ENCODE data around the gene CCDC13. TPM values are rescaled to one million over a fixed set of nuclear protein-coding genes. Genes with fewer than 3 reads are reported as not detected.

Gene CCDC13
- total RNA-seq, 2 experiments from 2014 or later = 0.63 to 0.83 TPM

- Mint-ChIP-seq H3K27me3 (peaks cover 21% of the 10 kb centered on the region), H3K27ac (no peak overlapping the region), H3K4me1 (no peaks in the 10 kb centered on the region), H3K36me3 (ENCODE audit: low read depth) (no peaks in the 10 kb centered on the region), H3K9me3 (no peaks in the 10 kb centered on the region), H3K4me3 (no peak overlapping the region)
- CTCF ChIA-PET = interaction anchor here (0.9 kb wide), 1 partner anchor 15 kb away, joined by 3 read pairs; no protein-coding TSS in a partner anchor
- DNase-seq = no peak
- POLR2A ChIA-PET = no interaction called here
These were observed 49.8 kb downstream of the CCDC13 start for GRCh38 chr3:42723219-42723618.

Other genes with a start within 250 kb of the CCDC13 start
- gene SEC22C, start 191.3 kb downstream of the CCDC13 start, total RNA-seq = 10 to 100 TPM; 58.8 to 62.0 TPM
- 10 to 100 TPM; 64.4 to 65.1 TPM for gene SS18L2, start 182.4 kb downstream of the CCDC13 start, total RNA-seq
- 10 to 100 TPM; 97.8 to 98.9 TPM for gene NKTR, start 172.6 kb downstream of the CCDC13 start, total RNA-seq
- 1 to 10 TPM in 1 of 2 experiments, under 1 TPM in 1; 0.93 to 1.1 TPM for gene ZBTB47, start 119.6 kb downstream of the CCDC13 start, total RNA-seq
- not detected for gene KLHL40, start 87.7 kb downstream of the CCDC13 start, total RNA-seq
- gene HHATL, start 70.5 kb downstream of the CCDC13 start, total RNA-seq = under 1 TPM in 1 of 2 experiments, not detected in 1; 0.25 TPM
- gene HIGD1A, start 31.2 kb upstream of the CCDC13 start, total RNA-seq = 10 to 100 TPM; 56.9 to 61.2 TPM
- 1 to 10 TPM; 2.0 to 2.3 TPM for gene ACKR2, start 36.2 kb upstream of the CCDC13 start, total RNA-seq
- not detected for gene CYP8B1, start 102.6 kb upstream of the CCDC13 start, total RNA-seq
- gene ZNF662, start 132.9 kb upstream of the CCDC13 start, total RNA-seq = under 1 TPM; 0.10 to 0.40 TPM
- gene GASK1A, start 206.1 kb upstream of the CCDC13 start, total RNA-seq = not detected